Activated T-cell treated with anti-CD3 and anti-CD28 coated beads for 48 hours (primary cell): ENCODE data around the gene GPR107.

Experiments used
- DNase-seq: peaks from one replicate; pipeline ENCODE4 v3.0.0-alpha.2; 2020; ENCODE audit warnings: low read depth

Gene GPR107

GRCh38 chr9:130110166-130110565 lies 56.5 kb downstream of the GPR107 start:
- no peak for DNase-seq

DNA sequence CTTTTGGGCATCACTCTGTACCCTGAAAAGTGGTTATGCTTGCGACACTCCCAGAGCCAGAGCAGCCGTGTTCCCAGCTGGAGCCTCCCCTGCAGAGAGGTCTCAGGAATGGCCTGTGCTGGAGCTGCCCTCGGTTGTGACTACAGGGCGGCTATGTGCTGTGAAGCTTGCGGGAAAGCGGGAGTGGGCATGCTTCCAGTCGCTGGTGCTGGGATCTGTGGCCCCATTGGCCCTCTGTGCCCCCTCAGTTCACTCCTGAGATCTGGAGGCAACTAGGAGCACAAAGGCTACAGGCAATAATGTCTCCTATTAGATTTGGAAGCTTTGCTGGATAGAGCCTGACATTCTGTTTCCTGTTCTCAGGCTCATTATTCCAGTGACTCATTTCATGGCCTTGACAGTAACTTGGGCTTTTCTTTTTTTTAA lies 56.9 kb downstream of the GPR107 start:
- no peak for DNase-seq

DNA sequence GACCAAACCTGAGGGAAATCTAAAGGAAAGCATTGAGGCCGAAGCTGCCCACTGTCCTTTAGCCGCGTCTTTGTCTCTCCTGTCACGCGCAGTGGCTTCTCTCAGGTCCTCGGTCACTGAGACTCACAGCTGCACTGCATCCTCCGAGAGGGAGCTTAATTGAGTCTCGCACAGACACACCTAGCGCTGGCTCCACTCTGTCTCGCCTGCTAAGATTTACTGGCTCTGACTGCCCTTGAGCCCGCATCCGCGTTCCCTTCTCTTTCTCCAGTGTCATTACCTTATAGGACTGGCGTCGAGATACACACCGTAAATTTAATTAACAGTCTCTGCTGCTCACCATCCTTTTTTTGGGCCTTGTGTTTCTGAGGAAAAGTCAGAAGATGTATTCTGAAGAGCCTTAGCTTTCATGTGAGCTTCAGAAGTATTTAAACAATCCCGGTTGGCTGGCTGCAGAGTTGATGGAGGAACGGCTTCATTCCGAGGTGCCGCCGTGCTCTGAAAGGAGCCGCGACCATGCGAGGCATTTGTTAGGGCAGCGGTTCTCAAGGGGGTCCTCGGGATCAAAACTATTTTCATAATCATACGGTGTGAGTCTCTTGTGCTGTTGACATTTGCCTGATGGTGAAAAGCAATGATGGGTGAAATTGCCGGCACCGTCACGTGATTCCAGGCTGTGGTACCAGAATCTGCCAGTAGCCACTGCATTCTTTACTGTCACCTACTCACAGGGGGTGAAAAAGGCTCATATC lies 58.3 kb downstream of the GPR107 start:
- DNase-seq: no peak

DNA sequence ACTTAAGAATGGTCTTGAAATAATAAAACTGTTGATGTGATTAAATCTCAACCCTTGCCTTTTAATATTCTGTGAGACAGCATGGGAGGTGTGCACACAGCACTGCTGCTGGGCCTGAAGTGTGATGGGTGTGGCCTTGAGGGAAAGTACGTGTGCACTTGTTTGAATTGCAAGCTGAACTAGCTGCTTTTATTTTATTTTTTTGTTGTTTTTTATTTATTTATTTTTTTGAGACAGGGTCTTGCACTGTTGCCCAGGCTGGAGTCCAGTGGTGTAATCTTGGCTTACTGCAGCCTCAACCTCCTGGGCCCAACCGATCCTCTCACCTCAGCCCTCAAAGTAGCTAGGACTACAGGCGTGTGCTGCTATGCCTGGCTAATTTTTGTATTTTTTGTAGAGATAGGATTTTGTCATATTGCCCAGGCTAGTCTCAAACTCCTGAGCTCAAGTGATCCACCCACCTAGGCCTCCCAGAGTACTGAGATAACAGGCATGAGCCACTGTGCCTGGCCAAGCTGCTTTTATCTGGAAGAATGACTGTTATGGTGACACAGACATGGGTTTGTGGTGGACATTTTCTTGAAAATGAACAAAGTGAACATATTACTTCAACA lies 58.9 kb downstream of the GPR107 start:
- DNase-seq: no peak

GRCh38 chr9:130114741-130115140 lies 61.0 kb downstream of the GPR107 start:
- DNase-seq: no peak

- no peak for DNase-seq
These were observed 62.6 kb downstream of the GPR107 start for GRCh38 chr9:130116346-130116745.

- no peak for DNase-seq
These were observed 63.7 kb downstream of the GPR107 start for GRCh38 chr9:130117376-130117775.

DNA sequence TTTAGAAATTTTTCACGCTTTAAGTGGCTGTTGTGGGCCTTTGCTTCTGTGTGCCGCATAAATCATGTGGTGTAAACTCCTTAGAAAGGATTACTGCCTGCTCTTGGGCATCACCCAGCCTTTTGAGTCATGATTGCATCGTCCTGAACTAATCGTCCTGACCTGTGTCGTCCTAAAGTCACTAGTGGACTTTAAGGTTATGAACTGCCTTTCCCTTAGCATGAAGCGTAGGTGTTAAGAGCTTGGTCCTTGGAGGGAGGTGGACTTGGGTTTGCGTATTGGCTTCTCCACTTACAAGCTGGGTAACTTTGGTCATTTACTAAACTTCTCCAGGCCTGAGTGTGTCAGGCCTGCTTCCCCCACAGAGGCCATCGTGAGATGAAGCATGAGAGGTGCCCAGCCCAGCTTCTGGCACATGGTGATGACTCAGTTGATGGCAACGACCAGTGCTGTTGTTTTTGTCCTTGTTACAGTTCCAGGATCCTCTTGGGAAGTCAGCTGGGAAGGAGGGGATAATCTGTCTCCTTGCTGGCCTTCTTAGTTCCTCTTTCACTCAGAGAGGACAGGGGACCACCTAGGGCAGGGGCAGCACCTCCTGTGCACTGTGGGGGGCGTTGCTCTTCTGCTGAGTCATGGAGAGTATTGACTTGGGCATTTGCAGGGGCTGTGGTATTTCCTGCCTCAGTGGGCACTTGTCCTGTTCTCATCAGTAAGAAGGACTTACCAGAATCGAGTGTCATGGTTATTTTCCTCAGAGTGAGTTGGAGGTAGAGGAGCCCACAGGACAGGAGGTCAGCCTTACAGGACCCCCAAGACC lies 64.3 kb downstream of the GPR107 start:
- no peak for DNase-seq

GRCh38 chr9:130118841-130119518 lies 65.3 kb downstream of the GPR107 start:
- no peak for DNase-seq

- no peak for DNase-seq
These were observed 66.0 kb downstream of the GPR107 start for GRCh38 chr9:130119519-130120298.

DNA sequence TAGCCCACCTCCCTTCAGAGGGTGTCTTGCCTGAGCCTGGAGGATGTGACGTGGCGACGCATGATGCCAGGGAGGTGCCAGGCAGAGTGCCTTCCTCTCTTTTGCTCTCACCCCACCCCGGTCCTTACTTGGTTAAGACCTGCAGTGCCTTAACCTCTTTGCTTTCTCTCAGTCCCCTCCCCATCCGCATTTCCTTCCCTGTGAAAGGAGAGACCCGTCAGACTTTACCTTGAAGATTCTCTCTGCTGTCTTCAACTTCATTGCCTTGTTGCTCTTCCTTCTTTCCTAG lies 66.5 kb downstream of the GPR107 start:
- DNase-seq: no peak

DNA sequence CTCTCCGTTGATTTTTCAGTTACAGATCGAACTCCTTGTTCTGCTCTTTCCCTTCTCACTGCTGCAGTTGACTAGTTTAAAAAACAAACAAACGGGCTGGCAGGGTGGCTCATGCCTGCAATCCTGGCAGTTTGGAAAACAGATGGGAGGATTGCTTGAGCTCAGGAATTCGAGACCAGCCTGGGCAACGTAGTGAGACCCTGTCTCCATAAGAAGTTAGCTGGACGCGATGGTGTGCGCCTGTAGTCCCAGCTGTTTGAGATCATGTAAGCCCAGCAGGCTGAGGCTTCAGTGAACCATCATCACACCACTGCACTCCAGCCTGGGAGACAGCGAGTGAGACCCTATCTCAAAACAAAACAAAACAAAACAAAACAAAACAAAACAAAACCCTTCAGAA lies 67.1 kb downstream of the GPR107 start:
- DNase-seq: no peak

DNA sequence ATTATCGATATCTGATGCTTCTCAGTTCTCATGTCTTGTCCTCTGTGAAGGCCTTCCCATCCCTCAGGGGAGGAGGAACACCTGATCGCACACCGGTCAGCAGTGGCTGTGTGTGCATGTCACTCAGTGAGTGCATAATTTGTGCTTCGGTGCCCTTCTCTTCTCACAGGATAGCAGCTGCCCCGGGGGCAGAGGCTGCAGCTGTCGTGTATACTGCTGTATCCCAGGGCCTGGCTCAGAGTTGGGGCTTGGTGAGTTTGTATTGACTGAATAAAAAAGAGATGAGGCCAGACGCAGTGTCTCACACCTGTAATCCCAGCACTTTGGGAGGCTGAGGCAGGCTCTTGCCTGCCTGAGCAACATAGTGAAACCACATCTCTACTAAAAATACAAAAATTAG lies 68.8 kb downstream of the GPR107 start:
- no peak for DNase-seq

DNA sequence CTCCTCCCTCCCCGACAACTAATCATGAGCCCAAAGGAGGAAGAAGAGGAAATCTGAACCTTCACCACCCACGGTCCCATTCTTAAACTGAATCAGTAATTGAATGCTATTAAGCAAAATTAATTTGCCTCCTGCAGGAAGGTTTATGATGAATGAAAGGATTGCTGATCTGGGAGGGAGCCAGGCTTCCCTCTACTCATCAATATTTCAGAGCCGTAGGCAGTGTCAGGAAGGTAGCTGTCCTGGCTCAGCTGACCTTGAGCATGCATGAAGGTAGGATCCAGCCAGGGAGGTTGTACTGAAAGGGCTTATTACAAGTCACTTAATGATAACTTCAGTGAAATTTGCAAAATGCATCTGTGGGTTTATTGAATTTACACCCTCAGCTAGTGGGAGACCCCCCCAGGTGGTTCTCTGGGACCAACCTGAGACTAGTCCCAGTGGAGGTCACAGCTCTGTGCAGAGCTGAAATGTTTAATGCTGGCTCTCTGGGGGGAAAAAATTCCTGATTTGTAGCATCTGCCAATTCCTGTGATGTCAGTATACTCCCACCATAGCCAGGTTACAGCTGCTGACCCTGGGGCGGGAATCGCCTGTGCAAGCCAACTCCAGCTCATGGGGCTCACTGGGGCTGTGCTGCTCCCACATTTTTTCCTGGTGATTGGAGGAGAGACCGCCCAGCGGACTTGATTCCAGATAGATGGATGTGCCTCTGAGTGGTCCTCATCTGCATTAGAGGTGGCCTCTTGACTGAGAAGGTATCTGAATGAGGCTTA lies 70.6 kb downstream of the GPR107 start:
- no peak for DNase-seq

DNA sequence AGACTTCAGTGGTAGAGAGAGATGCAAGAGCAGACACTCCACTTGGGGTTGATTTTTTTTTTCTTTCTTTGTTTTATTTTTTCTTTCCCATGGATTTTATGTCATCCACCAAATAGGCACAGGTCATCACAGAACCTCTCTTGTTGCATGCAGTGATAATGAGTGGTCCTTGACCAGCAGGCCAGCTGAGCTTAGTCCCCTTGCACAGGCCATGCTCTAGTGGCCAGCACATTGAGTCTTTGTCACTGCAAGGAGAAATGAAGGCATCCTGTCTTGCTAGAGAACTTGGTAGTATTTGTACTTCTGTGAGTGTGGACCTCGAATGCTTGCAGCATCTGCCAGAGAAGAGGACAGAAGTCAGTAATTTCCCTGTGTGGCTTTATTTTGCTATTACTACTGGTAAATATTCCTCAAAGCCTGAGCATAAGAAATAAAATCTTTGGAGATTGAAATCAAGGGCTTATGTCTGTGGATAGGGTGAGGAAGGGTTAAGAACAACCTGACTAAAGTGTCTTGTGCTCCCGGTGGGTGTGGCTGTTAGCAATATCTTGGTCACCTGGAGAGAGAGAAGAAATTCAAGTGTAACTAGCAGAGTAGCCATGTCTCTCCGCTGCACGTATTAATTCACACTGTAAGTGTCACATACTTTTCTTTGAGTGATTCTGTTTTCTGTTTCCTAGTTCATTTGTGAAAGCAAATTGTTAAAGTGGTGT lies 73.2 kb downstream of the GPR107 start:
- DNase-seq: no peak

DNA sequence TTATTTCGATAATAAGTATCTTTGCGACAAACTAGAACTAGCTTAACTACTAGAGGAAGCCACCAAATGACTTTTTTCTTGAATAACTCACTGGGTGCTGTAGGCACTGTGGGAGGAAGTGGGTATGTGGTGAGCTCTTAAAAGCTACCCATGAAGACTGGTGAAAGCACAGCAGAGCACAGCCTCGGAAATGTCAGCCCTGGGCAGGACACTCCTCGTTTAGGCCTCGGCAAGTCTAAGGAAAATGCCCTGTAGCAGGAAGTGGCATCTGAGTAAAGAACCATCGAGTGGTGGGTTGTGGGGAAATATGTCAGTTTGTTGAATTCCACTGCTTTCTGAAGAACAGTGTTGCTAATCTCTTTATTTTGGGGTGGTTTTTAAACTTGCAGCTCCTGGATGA lies 74.5 kb downstream of the GPR107 start:
- DNase-seq: peak; percentile 56

GRCh38 chr9:130128733-130129431 lies 75.2 kb downstream of the GPR107 start:
- peak; percentile 46 for DNase-seq

DNA sequence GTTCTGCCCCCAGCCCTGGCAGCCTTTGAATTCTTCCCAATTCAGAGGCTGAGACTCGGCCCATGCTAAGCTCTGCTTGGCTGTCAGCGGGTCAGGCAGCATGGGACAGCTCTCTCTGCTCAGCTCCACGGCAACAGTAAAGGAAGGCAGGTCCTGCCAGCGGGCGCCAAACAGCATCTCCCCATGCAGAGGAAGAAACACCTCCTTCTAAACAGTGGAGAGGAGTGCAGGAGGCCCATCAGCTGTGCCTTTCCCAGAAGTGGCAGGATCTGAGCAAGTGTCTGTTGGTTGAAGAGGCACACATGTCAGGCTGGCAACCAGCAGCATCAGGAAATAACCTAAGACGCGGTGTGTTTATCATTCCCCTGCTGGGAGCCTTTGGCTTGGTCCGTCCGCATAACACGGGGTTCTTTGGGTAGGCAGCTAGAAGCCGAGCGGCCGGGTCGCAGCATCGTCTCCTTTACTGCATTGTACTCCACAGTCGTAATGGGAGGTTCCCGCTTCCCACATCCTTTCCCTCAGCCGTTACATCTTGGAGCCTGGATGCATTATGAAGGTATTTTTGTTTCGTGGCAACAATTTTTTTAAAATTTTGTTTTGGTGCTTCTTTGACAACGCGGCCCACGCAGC lies 75.8 kb downstream of the GPR107 start:
- DNase-seq: no peak

GRCh38 chr9:130132746-130133145 lies 79.0 kb downstream of the GPR107 start:
- no peak for DNase-seq
